Hepatocyte (in vitro differentiated cells): Measurements from ENCODE around the gene BRD3.

Experiments
- EZH2 ChIP-seq: fragments of 200-600 bp; sonication (generic); IDR thresholded peaks from 2 replicates; pipeline ENCODE4 v1.6.1; 2016; ENCODE audit warnings: antibody characterized with exemption, mild to moderate bottlenecking, borderline replicate concordance
- EZH2phosphoT487 ChIP-seq: fragments of 200-600 bp; sonication (generic); IDR thresholded peaks from one replicate; pipeline ENCODE4 v1.6.1; 2018; ENCODE audit warnings: antibody characterized with exemption, mild to moderate bottlenecking, low read depth, moderate library complexity; ENCODE audit not compliant: unreplicated experiment, severe bottlenecking
- TF ChIP-seq, protein P1 (sequence below): fragments of 200-600 bp; sonication (generic); IDR thresholded peaks from 2 replicates; pipeline ENCODE4 v1.5.1; 2016; ENCODE audit warnings: antibody characterized with exemption, mild to moderate bottlenecking; ENCODE audit not compliant: poor library complexity

DNA sequence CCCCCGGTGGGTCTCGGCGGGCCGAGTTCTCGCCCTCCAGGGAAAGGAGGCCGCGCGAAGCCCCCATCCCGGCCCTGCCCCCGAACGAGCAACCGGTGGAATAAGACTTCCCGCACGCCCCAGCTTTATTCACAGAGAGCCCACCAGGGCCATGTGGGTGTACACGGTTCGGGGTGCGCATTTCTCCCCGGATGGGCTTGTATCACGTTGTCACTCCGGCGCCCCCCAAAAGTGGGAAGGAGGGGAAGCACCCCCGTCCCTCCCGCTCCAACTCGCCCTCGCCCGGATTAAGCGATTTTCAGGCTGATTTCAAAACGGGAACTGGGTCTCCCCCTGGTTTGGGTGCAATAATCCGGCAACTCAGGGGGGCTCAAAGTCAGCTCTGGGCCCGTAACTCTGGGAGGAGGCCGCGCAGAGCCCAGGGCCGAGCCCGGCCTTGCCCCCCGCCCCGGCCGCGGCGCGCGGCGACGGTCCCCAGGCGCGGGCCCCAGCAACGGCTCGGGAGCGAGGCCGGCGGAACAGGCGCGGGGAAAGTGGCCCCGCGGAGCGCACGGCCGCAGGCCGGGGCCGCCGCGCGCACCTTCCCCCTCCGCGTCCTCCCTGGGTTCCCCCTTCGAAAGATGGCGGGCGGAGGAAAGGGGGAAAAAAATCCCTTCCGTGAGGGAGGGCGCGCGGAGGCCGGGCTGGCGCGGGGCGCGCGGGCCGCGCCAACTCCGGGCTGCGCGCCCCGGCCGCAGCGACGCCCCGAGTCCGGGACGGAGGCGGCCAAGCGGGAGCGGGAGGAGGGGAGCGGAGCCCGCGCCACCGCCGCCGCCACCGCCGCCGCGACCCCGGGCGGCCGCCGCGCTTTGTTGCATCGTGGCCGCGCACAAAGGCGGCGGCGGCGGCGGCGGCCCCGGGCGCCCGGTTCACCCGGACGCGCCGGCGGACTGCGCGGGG, 644 bp downstream of the BRD3 start:
- no peak for TF ChIP-seq EZH2
- TF ChIP-seq EZH2phosphoT487 = no peak
- TF ChIP-seq, protein P1, sequence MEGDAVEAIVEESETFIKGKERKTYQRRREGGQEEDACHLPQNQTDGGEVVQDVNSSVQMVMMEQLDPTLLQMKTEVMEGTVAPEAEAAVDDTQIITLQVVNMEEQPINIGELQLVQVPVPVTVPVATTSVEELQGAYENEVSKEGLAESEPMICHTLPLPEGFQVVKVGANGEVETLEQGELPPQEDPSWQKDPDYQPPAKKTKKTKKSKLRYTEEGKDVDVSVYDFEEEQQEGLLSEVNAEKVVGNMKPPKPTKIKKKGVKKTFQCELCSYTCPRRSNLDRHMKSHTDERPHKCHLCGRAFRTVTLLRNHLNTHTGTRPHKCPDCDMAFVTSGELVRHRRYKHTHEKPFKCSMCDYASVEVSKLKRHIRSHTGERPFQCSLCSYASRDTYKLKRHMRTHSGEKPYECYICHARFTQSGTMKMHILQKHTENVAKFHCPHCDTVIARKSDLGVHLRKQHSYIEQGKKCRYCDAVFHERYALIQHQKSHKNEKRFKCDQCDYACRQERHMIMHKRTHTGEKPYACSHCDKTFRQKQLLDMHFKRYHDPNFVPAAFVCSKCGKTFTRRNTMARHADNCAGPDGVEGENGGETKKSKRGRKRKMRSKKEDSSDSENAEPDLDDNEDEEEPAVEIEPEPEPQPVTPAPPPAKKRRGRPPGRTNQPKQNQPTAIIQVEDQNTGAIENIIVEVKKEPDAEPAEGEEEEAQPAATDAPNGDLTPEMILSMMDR = no peak
